MM.1S (cell line): Measurements from ENCODE around the gene CAMKK2.

Experiments used
- CTCF ChIP-seq: fragments of 300-600 bp; sonication (generic); IDR thresholded peaks from 2 replicates; pipeline ENCODE4 v1.5.1; 2016; ENCODE audit warnings: antibody characterized with exemption, low read length, mixed read lengths
- EZH2phosphoT487 ChIP-seq: fragments of 300-600 bp; sonication (generic); IDR thresholded peaks from 2 replicates; pipeline ENCODE4 v1.6.1; 2018; ENCODE audit warnings: antibody characterized with exemption, low read length

GRCh38 chr12:121241156-121241970 is 55.1 kb downstream of the CAMKK2 start:
- no peak for TF ChIP-seq CTCF
- no peak for TF ChIP-seq EZH2phosphoT487
